NT2/D1 (cell line): ENCODE measurements around the gene PRKG1.

Source experiments
- DNase-seq: peaks from one replicate; pipeline ENCODE4 v3.0.0-alpha.2; 2011; ENCODE audit warnings: low read depth, low spot score
- H3K27me3 ChIP-seq: 2 replicates; pipeline ENCODE4 v1.6.0; 2011; ENCODE audit warnings: mild to moderate bottlenecking; ENCODE audit not compliant: insufficient read length, insufficient read depth
- H3K36me3 ChIP-seq: 2 replicates; pipeline ENCODE4 v1.6.1; 2011; ENCODE audit warnings: mild to moderate bottlenecking, low read length, mixed read lengths; ENCODE audit not compliant: insufficient read depth, insufficient read length
- H3K4me1 ChIP-seq: 2 replicates; pipeline ENCODE4 v1.5.1; 2011; ENCODE audit not compliant: insufficient read depth, insufficient read length
- H3K4me3 ChIP-seq: 2 replicates; pipeline ENCODE4 v1.5.1; 2011; ENCODE audit warnings: low read depth; ENCODE audit not compliant: insufficient read length
- H3K9ac ChIP-seq: 2 replicates; pipeline ENCODE4 v1.6.0; 2011; ENCODE audit warnings: low read depth; ENCODE audit not compliant: insufficient read length
- H3K9me3 ChIP-seq: 2 replicates; pipeline ENCODE4 v1.5.1; 2011; ENCODE audit warnings: mild to moderate bottlenecking, low read length; ENCODE audit not compliant: insufficient read depth
- SUZ12 ChIP-seq: IDR thresholded peaks from 2 replicates; pipeline ENCODE4 v1.6.1; 2011; ENCODE audit not compliant: insufficient read length, insufficient read depth; ENCODE audit errors: extremely low read depth
- YY1 ChIP-seq: IDR thresholded peaks from 2 replicates; pipeline ENCODE4 v1.6.1; 2011; ENCODE audit not compliant: insufficient read length, insufficient read depth
- ZNF274 ChIP-seq: IDR thresholded peaks from 2 replicates; pipeline ENCODE4 v1.6.1; 2011; ENCODE audit warnings: mild to moderate bottlenecking, low read depth, low read length

The PRKG1 gene

DNA sequence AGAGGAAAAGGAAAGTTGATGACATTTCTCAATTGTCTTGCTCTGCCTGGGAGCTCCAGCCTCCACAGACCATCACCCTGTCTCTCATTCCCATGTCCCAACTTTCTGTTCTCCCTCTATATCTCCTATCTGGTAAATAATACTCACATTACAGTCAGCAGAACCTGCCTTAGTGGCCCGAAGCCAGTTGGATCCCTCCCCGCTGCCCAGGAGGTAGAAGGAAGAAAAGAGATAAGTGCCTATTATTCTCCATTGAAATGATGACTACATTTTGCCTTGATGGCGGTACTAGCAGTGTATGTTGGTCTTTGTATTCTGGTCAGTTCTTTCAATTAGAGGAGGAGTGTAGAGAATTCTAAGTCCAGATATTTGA is 533.2 kb downstream of the PRKG1 start:
- H3K4me3 ChIP-seq, result no peak overlapping the region
- H3K36me3 ChIP-seq, result no peaks in the 10 kb centered on the region
- no peaks in the 10 kb centered on the region for H3K4me1 ChIP-seq

DNA sequence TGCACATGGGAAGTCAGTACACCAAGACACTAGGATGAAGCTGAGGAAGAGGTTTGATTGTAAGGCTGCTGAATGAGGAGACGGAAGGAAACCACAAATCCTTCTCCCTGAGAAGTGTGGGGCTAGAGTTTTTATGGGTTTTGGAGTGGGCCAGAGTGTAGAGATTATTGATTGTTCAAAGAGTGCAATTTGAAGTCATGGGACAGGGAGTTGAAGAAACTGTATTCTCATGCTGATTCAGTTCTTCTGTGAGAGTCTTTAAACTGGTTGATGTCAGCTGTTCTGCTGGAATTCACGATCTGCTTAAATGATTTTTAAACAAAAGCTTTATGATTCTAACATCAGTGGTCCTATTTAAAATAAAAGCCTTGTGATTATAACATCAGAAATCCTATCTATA is 533.9 kb downstream of the PRKG1 start:
- no peak for DNase-seq
- no peaks in the 10 kb centered on the region for H3K4me1 ChIP-seq

More for the DNA sequence above, 533.2 kb downstream of the PRKG1 start:
- no peak overlapping the region for H3K9ac ChIP-seq
- no peaks in the 10 kb centered on the region for H3K9me3 ChIP-seq
- DNase-seq, result no peak
- H3K27me3 ChIP-seq, result no peaks in the 10 kb centered on the region
- TF ChIP-seq YY1 (no peak), ZNF274 (no peak), SUZ12 (no peak)

DNA sequence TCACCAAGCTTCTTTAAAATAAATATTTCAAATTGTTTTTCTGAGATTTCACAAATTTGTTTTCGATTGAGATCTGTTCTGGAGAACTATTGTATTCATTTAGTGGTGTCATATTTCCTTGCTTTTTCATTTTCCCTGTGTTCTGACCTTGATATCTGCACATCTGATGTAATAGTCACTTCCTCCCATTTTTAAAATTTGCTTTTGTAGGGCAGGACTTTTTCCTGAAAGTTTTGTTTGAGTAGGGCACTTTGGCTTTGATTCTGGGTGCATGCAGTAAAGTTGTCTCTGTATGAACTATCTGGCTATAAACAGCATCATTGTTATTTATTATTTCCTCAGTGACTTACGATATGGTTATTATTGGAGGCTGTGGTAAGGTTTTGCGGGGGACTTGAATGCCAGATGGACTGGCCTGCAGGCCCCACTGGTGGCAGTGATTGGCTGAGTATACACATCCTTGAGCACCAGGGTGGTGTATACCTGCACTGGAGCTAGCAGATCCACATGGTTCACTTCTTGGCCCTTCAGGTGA is 541.5 kb downstream of the PRKG1 start:
- Histone ChIP-seq H3K36me3 (no peaks in the 10 kb centered on the region), H3K9ac (no peak overlapping the region), H3K4me3 (no peak overlapping the region), H3K4me1 (no peaks in the 10 kb centered on the region), H3K27me3 (no peaks in the 10 kb centered on the region), H3K9me3 (no peaks in the 10 kb centered on the region)
- no peak for DNase-seq
- TF ChIP-seq ZNF274 (no peak), SUZ12 (no peak), YY1 (no peak)

More for the DNA sequence above, 533.9 kb downstream of the PRKG1 start:
- H3K9me3 ChIP-seq, result no peaks in the 10 kb centered on the region
- H3K36me3 ChIP-seq, result no peaks in the 10 kb centered on the region
- H3K9ac ChIP-seq, result no peak overlapping the region
- no peak overlapping the region for H3K4me3 ChIP-seq
- no peaks in the 10 kb centered on the region for H3K27me3 ChIP-seq
- TF ChIP-seq YY1 (no peak), SUZ12 (no peak), ZNF274 (no peak)

DNA sequence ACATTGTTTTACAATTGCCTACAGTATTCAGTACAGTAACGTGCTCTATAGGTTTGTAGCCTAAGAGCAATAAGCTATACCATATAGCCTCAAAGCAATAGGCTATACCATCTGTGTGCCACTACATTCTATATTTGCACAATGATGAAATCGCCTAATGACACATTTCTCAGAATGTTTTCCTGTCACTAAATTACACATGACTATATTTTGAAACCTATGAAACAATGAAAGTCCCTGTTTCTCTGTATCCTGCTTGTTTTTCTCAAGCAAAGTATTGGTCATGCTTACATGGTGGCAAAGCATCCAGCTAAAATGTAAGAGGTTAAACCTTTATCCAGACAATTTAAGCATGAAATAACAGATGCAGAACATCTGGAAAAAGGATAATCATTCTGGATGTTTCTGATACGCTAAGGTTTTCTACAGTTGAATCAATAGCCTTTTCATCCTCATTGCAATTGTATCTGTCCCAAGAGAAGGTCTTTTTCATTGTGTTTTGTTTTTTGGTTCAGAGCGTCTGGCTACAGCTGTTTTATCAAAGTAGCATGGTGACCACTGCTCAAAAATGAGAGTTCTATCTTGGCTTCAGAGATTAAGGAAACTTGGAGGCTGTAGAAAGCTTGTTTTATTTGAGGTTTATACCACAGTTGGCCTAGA is 543.4 kb downstream of the PRKG1 start:
- H3K27me3 ChIP-seq, result no peaks in the 10 kb centered on the region
- no peaks in the 10 kb centered on the region for H3K9me3 ChIP-seq
- H3K9ac ChIP-seq, result no peak overlapping the region
- no peak overlapping the region for H3K4me3 ChIP-seq
- no peak for DNase-seq
- no peaks in the 10 kb centered on the region for H3K36me3 ChIP-seq
- TF ChIP-seq YY1 (no peak), SUZ12 (no peak), ZNF274 (no peak)
- no peaks in the 10 kb centered on the region for H3K4me1 ChIP-seq

DNA sequence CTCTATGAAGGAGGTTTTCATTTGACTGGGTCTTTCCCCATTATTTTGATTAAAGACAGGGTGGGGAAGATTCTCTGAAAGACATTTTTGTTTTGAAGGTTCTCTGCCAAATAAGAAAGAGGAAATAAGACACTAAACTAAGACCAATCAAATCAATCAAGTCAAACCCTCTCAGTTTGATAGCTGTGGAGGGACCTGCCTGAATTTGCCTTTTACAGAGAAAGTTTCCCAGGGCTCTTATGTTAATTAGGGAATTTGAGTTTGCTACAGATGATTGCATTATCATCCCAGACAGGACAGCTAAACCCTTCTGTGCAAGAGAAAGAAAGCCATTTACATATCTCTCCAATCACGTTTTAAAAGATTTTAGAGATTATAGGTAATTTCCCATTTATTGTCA is 545.1 kb downstream of the PRKG1 start:
- peak; percentile 11 for DNase-seq
- Histone ChIP-seq H3K36me3 (no peaks in the 10 kb centered on the region), H3K9me3 (no peaks in the 10 kb centered on the region), H3K4me3 (no peak overlapping the region), H3K27me3 (no peaks in the 10 kb centered on the region), H3K9ac (no peak overlapping the region), H3K4me1 (no peaks in the 10 kb centered on the region)
- TF ChIP-seq SUZ12 (no peak), ZNF274 (no peak), YY1 (no peak)

DNA sequence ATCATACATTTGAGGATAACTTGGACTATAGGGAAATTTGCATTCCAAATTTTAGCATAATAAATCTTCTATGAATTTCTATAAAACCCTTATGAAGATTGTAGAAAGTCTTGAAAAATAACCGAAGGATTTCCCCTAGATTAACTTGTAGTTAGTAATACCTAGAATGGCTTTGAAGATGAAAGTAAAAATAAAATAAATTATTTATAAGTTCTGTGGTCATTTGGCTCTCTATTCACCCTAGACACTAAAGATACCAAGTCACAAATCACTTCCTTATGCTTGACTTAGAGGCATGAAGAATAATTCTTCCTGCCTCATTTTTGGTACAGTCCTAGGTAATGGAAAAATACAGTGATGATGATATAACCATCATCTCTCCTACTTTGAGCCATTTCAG is 545.8 kb downstream of the PRKG1 start:
- H3K4me1 ChIP-seq, result no peaks in the 10 kb centered on the region
- DNase-seq, result no peak
- H3K9me3 ChIP-seq, result no peaks in the 10 kb centered on the region
- H3K9ac ChIP-seq, result no peak overlapping the region
- no peak overlapping the region for H3K4me3 ChIP-seq
- TF ChIP-seq YY1 (no peak), ZNF274 (no peak), SUZ12 (no peak)
- H3K27me3 ChIP-seq, result no peaks in the 10 kb centered on the region
- no peaks in the 10 kb centered on the region for H3K36me3 ChIP-seq

DNA sequence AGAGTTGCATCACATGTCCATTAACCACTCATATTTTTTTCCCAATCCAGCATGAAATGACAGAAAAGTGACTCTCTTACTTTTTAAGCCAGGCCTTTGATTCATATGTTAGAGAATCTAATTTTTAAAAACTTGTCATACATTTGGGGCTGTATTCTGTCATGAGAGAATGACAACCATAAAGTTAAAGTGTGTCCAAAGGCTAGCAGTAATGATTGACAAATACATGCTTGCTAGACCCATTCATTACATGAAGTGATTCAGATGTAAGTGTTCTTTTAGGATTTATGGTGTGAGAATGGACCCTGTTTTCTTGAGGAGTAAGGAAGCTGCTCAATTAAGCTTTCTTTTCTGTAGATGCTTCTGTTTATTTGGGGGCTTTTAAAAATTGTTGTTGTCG is 549.7 kb downstream of the PRKG1 start:
- no peak overlapping the region for H3K9ac ChIP-seq
- H3K36me3 ChIP-seq, result no peaks in the 10 kb centered on the region
- TF ChIP-seq YY1 (no peak), SUZ12 (no peak), ZNF274 (no peak)
- H3K4me1 ChIP-seq, result no peaks in the 10 kb centered on the region
- H3K9me3 ChIP-seq, result no peaks in the 10 kb centered on the region
- no peak for DNase-seq
- no peak overlapping the region for H3K4me3 ChIP-seq
- no peaks in the 10 kb centered on the region for H3K27me3 ChIP-seq

DNA sequence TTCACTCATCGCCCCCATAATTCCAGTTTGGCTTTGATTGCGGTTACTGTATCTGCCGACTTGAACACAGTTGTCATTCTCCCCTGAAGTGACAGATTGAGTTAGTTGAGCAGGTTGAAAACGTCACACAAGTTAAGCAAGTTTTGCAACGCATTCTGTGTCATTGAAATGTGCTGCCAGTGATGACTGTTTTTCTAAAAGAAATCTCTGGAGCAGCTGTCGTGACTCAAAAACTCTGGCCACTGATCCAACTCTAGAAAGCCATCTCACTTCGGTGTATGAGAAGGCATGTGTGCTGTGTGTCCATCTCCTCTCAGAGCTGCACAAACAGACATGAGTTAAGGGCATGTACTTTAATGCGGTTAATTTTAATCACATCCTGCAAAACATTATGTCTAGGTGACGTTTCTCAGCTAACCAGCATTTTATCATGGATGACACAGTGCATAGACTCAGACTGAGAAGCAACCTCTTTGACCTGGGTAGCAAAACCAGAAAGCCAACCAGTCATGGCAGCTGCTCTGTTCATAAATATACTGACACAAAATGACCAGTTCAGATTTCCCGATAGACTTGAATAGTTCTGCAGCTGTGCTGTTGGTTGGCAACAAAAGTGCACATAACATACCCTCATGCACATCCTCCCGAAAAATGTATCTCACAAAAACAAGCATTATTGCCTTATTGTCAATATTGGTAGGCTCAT is 555.8 kb downstream of the PRKG1 start:
- TF ChIP-seq ZNF274 (no peak), YY1 (no peak), SUZ12 (no peak)
- H3K4me3 ChIP-seq, result no peak overlapping the region
- H3K27me3 ChIP-seq, result no peaks in the 10 kb centered on the region
- H3K4me1 ChIP-seq, result no peaks in the 10 kb centered on the region
- no peaks in the 10 kb centered on the region for H3K36me3 ChIP-seq
- no peak for DNase-seq
- no peaks in the 10 kb centered on the region for H3K9me3 ChIP-seq
- H3K9ac ChIP-seq, result no peak overlapping the region
